HepG2 (cell line): ENCODE data around the gene ARHGAP5. TPM values are rescaled to one million over a fixed set of nuclear protein-coding genes. Genes with fewer than 3 reads are reported as not detected.

Source experiments
- AGO1 ChIP-seq: fragments of 200-400 bp; formaldehyde crosslinking; IDR thresholded peaks from 2 replicates; pipeline ENCODE4 v1.6.1; 2017; ENCODE audit warnings: mild to moderate bottlenecking, low read depth, low read length, moderate library complexity; ENCODE audit not compliant: poor library complexity, severe bottlenecking
- ATF7 ChIP-seq, 2 experiments: fragments of 450-650 bp in 1 of 2; sonication (generic) in 1 of 2; formaldehyde crosslinking in 1 of 2; IDR thresholded peaks; 2 replicates each; pipeline versions ENCODE4 v1.4.0 to v1.6.1; 2016 to 2020; ENCODE audit warnings: antibody characterized with exemption in 1 of 2, mild to moderate bottlenecking in 1 of 2, missing genetic modification reagents in 1 of 2
- HOXA7 ChIP-seq: sonication (generic); formaldehyde crosslinking; IDR thresholded peaks from 2 replicates; pipeline ENCODE4 v1.8.1; 2022; ENCODE audit warnings: mild to moderate bottlenecking, missing genetic modification reagents, moderate library complexity
- ISL2 ChIP-seq: sonication (generic); formaldehyde crosslinking; IDR thresholded peaks from 2 replicates; pipeline ENCODE4 v1.5.0; 2020; ENCODE audit warnings: missing genetic modification reagents
- NCOA2 ChIP-seq: sonication (generic); formaldehyde crosslinking; IDR thresholded peaks from 2 replicates; pipeline ENCODE4 v1.8.0; 2022; ENCODE audit warnings: inconsistent platforms
- TOE1 ChIP-seq: sonication (generic); formaldehyde crosslinking; IDR thresholded peaks from 2 replicates; pipeline ENCODE4 v1.4.0; 2020; ENCODE audit warnings: mild to moderate bottlenecking, missing genetic modification reagents
- TRIM24 ChIP-seq: sonication (generic); formaldehyde crosslinking; IDR thresholded peaks from 2 replicates; pipeline ENCODE4 v1.8.0; 2022; ENCODE audit warnings: mild to moderate bottlenecking, missing genetic modification reagents
- U2AF1 ChIP-seq: fragments of 200-400 bp; formaldehyde crosslinking; optimal IDR thresholded peaks from 2 replicates; pipeline ENCODE3; 2017; ENCODE audit warnings: mild to moderate bottlenecking, low read depth, low read length
- ZNF160 ChIP-seq: sonication (generic); formaldehyde crosslinking; IDR thresholded peaks from 2 replicates; pipeline ENCODE4 v1.8.0; 2022; ENCODE audit warnings: mild to moderate bottlenecking, inconsistent platforms, missing genetic modification reagents
- ZNF17 ChIP-seq: sonication (generic); formaldehyde crosslinking; IDR thresholded peaks from 2 replicates; pipeline ENCODE4 v1.5.0; 2020; ENCODE audit warnings: mild to moderate bottlenecking, missing genetic modification reagents
- ZNF232 ChIP-seq: sonication (generic); formaldehyde crosslinking; IDR thresholded peaks from 2 replicates; pipeline ENCODE4 v1.4.0; 2020; ENCODE audit warnings: missing genetic modification reagents, borderline replicate concordance
- ZNF672 ChIP-seq: sonication (generic); formaldehyde crosslinking; IDR thresholded peaks from 2 replicates; pipeline ENCODE4 v1.8.1; 2022; ENCODE audit warnings: missing genetic modification reagents
- ZNF737 ChIP-seq: sonication (generic); formaldehyde crosslinking; IDR thresholded peaks from 2 replicates; pipeline ENCODE4 v1.5.0; 2020; ENCODE audit warnings: missing genetic modification reagents, mild to moderate bottlenecking, borderline replicate concordance
- ZSCAN12 ChIP-seq: sonication (generic); formaldehyde crosslinking; IDR thresholded peaks from 2 replicates; pipeline ENCODE4 v1.9.0; 2021; ENCODE audit warnings: mild to moderate bottlenecking, missing genetic modification reagents
- polyA plus RNA-seq, 8 experiments: library from polyadenylated mRNA; depleted of rRNA in 3 of 8; stranded (reverse) in 7 of 8; unstranded in 1 of 8; fragments of >200 nt; fragmentation: Illumina TruSeq in 4 of 8; extraction: Trizol in 4 of 8; gene quantifications; 2 replicates each; pipeline versions ENCODE4 v1.2.1 to v1.2.3, GENCODE V29; 2011 to 2016; ENCODE audit warnings: low read depth in 4 of 8, missing spikeins in 1 of 8, mixed read lengths in 1 of 8; ENCODE audit not compliant: insufficient read depth in 1 of 8
- total RNA-seq, 5 experiments: library from RNA; depleted of rRNA; stranded (reverse); fragments of >200 nt; fragmentation: Illumina TruSeq; extraction: Trizol; gene quantifications; 2 replicates each; pipeline ENCODE4 v1.2.3, GENCODE V29; 2016; ENCODE audit warnings: low read depth in 1 of 5
- TF ChIP-seq, protein P1 (sequence below): fragments of 450-650 bp; IDR thresholded peaks from 2 replicates; pipeline ENCODE4 v1.6.1; 2016
- TF ChIP-seq, protein P2 (sequence below): sonication (generic); formaldehyde crosslinking; IDR thresholded peaks from 2 replicates; pipeline ENCODE4 v1.5.0; 2020; ENCODE audit warnings: mild to moderate bottlenecking, missing genetic modification reagents, borderline replicate concordance
- TF ChIP-seq, protein P3 (sequence below): IDR thresholded peaks from 2 replicates; pipeline ENCODE4 v1.6.1; 2016; ENCODE audit warnings: missing biosample characterization, missing genetic modification reagents, low read depth
- TF ChIP-seq, protein P4 (sequence below): fragments of 450-650 bp; IDR thresholded peaks from 2 replicates; pipeline ENCODE4 v1.6.1; 2017; ENCODE audit warnings: mild to moderate bottlenecking

ARHGAP5 gene
- total and polyA plus RNA-seq, 2 of the 13 experiments (the other 11 are each of a cell fraction or from before 2014, with no cell fraction given): 33.7 to 144 TPM

DNA sequence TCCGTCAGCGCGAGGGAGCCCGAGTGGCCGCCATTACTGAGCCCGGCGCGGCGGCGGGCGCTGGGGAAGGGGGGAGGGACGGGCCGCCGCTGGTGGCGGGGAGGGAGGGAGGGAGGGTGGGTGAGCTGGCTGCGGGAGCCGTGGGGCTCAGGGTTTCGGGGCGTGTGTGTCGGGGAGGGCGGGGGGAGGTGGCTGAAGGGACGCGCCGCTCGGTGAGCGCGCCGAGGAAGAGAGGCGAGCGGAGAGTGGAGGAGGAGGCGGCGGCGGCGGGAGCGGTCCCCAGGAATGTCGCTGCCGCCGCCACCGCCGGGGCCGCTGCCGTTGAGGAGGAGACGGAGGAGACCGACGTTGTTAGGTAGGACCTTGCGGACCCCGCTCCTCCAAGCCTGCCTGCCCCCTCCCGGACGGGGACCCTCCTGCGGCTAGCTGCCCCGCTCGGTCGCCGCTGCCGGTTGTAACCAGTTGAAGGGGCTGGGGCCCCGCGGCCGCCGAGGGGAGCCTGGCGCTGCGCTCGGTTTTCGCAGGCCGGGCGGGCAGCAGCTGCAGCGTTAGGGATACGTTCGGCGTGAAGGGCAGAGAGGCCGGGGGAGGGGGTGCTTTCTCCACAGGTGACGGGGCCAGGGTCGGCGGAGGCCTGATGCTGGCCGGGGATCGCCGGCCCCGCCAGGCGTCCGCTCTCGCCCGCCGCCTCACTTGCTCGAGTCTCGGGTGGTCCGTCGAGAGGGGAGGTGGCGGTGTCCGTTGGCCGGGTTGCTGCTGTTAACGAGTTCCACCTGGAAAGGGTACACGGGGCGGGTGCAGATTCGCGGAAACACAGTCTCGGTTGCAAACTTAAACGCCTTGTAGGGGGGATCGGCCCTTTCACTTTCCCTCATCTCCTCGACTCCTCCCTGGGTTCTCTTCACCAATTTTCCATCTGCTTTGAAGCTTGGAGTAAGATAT is at the start of gene ARHGAP5 (continued):
- TF ChIP-seq, protein P1, sequence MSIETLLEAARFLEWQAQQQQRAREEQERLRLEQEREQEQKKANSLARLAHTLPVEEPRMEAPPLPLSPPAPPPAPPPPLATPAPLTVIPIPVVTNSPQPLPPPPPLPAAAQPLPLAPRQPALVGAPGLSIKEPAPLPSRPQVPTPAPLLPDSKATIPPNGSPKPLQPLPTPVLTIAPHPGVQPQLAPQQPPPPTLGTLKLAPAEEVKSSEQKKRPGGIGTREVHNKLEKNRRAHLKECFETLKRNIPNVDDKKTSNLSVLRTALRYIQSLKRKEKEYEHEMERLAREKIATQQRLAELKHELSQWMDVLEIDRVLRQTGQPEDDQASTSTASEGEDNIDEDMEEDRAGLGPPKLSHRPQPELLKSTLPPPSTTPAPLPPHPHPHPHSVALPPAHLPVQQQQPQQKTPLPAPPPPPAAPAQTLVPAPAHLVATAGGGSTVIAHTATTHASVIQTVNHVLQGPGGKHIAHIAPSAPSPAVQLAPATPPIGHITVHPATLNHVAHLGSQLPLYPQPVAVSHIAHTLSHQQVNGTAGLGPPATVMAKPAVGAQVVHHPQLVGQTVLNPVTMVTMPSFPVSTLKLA: no peak
- TF ChIP-seq, protein P2, sequence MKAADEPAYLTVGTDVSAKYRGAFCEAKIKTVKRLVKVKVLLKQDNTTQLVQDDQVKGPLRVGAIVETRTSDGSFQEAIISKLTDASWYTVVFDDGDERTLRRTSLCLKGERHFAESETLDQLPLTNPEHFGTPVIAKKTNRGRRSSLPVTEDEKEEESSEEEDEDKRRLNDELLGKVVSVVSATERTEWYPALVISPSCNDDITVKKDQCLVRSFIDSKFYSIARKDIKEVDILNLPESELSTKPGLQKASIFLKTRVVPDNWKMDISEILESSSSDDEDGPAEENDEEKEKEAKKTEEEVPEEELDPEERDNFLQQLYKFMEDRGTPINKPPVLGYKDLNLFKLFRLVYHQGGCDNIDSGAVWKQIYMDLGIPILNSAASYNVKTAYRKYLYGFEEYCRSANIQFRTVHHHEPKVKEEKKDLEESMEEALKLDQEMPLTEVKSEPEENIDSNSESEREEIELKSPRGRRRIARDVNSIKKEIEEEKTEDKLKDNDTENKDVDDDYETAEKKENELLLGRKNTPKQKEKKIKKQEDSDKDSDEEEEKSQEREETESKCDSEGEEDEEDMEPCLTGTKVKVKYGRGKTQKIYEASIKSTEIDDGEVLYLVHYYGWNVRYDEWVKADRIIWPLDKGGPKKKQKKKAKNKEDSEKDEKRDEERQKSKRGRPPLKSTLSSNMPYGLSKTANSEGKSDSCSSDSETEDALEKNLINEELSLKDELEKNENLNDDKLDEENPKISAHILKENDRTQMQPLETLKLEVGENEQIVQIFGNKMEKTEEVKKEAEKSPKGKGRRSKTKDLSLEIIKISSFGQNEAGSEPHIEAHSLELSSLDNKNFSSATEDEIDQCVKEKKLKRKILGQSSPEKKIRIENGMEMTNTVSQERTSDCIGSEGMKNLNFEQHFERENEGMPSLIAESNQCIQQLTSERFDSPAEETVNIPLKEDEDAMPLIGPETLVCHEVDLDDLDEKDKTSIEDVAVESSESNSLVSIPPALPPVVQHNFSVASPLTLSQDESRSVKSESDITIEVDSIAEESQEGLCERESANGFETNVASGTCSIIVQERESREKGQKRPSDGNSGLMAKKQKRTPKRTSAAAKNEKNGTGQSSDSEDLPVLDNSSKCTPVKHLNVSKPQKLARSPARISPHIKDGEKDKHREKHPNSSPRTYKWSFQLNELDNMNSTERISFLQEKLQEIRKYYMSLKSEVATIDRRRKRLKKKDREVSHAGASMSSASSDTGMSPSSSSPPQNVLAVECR (CRISPR knock-in tag): peak; percentile 75
- TF ChIP-seq TOE1 (CRISPR knock-in tag) (peak; percentile 14; the same call in 1 of the 2 replicates), ZNF17 (no peak), ISL2 (CRISPR knock-in tag) (peak; percentile 58), ATF7 (IDR thresholded peaks at IDR 0.05) (no peak), ATF7 (CRISPR knock-in tag; IDR thresholded peaks at IDR 0.05) (peak; percentile 50; the same call in 1 of the 2 replicates), TRIM24 (no peak), U2AF1 (no peak), ZNF737 (no peak), ZNF672 (CRISPR knock-in tag) (no peak), ZNF160 (peak; percentile 25; the same call in 1 of the 2 replicates), ZNF232 (peak; percentile 69), AGO1 (peak; percentile 84), ZSCAN12 (CRISPR knock-in tag) (0 out of 2 replicates have a peak, but pooled peaks have one; percentile 53), HOXA7 (no peak), NCOA2 (CRISPR knock-in tag) (no peak)
- TF ChIP-seq, protein P3, sequence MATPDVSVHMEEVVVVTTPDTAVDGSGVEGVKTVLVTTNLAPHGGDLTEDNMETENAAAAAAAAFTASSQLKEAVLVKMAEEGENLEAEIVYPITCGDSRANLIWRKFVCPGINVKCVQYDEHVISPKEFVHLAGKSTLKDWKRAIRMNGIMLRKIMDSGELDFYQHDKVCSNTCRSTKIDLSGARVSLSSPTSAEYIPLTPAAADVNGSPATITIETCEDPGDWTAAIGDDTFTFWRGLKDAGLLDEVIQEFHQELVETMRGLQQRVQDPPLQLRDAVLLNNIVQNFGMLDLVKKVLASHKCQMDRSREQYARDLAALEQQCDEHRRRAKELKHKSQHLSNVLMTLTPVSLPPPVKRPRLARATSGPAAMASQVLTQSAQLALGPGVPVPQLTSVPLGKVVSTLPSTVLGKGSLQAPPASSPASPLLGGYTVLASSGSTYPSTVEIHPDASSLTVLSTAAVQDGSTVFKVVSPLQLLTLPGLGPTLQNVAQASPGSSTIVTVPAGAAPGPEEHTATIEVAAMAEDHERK: 0 out of 2 replicates have a peak, but pooled peaks have one; percentile 0
- TF ChIP-seq, protein P4, sequence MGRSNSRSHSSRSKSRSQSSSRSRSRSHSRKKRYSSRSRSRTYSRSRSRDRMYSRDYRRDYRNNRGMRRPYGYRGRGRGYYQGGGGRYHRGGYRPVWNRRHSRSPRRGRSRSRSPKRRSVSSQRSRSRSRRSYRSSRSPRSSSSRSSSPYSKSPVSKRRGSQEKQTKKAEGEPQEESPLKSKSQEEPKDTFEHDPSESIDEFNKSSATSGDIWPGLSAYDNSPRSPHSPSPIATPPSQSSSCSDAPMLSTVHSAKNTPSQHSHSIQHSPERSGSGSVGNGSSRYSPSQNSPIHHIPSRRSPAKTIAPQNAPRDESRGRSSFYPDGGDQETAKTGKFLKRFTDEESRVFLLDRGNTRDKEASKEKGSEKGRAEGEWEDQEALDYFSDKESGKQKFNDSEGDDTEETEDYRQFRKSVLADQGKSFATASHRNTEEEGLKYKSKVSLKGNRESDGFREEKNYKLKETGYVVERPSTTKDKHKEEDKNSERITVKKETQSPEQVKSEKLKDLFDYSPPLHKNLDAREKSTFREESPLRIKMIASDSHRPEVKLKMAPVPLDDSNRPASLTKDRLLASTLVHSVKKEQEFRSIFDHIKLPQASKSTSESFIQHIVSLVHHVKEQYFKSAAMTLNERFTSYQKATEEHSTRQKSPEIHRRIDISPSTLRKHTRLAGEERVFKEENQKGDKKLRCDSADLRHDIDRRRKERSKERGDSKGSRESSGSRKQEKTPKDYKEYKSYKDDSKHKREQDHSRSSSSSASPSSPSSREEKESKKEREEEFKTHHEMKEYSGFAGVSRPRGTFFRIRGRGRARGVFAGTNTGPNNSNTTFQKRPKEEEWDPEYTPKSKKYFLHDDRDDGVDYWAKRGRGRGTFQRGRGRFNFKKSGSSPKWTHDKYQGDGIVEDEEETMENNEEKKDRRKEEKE: no peak
